Keratinocyte (primary cell): ENCODE results near the gene NFYB.

Experiments used
- CTCF ChIP-seq, 3 experiments: IDR thresholded peaks in 1 of 3; conservative IDR thresholded peaks in 1 of 3; optimal IDR thresholded peaks in 1 of 3; 2 replicates in 2 of 3; 3 replicates in 1 of 3; pipeline versions ENCODE3 to v1.5.1; 2011; ENCODE audit warnings: low read length in 3 of 3, mild to moderate bottlenecking in 3 of 3, moderate library complexity in 2 of 3, control low read depth in 1 of 3, inconsistent platforms in 1 of 3; ENCODE audit not compliant: insufficient read depth in 2 of 3; ENCODE audit errors: extremely low read depth in 1 of 3
- EZH2 ChIP-seq: IDR thresholded peaks from one replicate; pipeline ENCODE4 v1.6.1; 2012; ENCODE audit warnings: inconsistent platforms, mild to moderate bottlenecking, low read length, moderate library complexity

DNA sequence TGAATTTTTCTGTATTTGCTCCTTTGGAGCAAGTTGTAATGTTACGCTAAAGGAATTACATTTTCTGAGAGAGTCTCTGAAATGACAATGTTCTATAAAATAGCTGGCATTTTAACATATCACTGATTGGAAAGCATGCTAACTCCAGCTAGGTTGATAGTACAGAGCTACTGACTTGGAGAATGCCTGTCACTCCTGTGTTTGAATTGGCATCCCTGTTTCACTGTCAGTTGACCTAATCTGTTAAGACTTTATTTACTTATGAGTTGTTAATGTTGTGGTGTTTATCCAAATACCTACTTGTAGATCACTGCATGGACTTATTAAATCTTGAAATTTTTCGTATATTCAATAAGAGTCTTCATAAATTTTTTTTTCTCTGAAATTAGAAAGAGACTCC lies 40.1 kb downstream of the NFYB start:
- TF ChIP-seq CTCF (optimal IDR thresholded peaks at IDR 0.05 in 1 of 3, IDR thresholded peaks at IDR 0.05 in 1 of 3, conservative IDR thresholded peaks at IDR 0.05 in 1 of 3; ENCODE audit: extremely low read depth in 1 of 3, insufficient read depth in 2 of 3, low read length in 3 of 3) (no peak), EZH2 (no peak)
